Progenitor cell of endocrine pancreas (in vitro differentiated cells): ENCODE measurements around the gene PRSS38. TPM values are rescaled to one million over a fixed set of nuclear protein-coding genes. Genes with fewer than 3 reads are reported as not detected.
A peak's percentile ranks its signal among the peaks of the same experiment; 100 is the strongest.

Experiments
- DNase-seq: peaks from one replicate; pipeline ENCODE4 v3.0.0; 2021; ENCODE audit warnings: low spot score; ENCODE audit not compliant: unreplicated experiment
- H3K27ac Mint-ChIP-seq: 2 replicates; pipeline ENCODE4 v1.8.0; 2021; ENCODE audit warnings: mild to moderate bottlenecking, moderate library complexity, mixed read lengths
- H3K27me3 Mint-ChIP-seq: 2 replicates; pipeline ENCODE4 v1.8.0; 2021; ENCODE audit warnings: mixed read lengths
- H3K36me3 Mint-ChIP-seq: 2 replicates; pipeline ENCODE4 v1.8.0; 2022; ENCODE audit warnings: mixed read lengths; ENCODE audit not compliant: insufficient read depth
- H3K4me1 Mint-ChIP-seq: 2 replicates; pipeline ENCODE4 v1.8.0; 2021; ENCODE audit warnings: low read depth, mixed read lengths
- H3K4me3 Mint-ChIP-seq: 2 replicates; pipeline ENCODE4 v1.8.0; 2021; ENCODE audit warnings: low read depth, mild to moderate bottlenecking, moderate library complexity, mixed read lengths
- H3K9me3 Mint-ChIP-seq: 2 replicates; pipeline ENCODE4 v1.8.0; 2021; ENCODE audit warnings: low read depth, mixed read lengths
- total RNA-seq: library from RNA; stranded (reverse); gene quantifications from 2 replicates; pipeline ENCODE4 v1.2.1, GENCODE V29; 2021
- TF ChIP-seq, protein P1 (sequence below): fragments of 200-600 bp; sonication (generic); IDR thresholded peaks from one replicate; pipeline ENCODE4 v1.5.0; 2021; ENCODE audit warnings: antibody characterized with exemption, mild to moderate bottlenecking; ENCODE audit not compliant: unreplicated experiment

The PRSS38 gene
- total RNA-seq, 1 donor from 2014 or later: not detected

DNA sequence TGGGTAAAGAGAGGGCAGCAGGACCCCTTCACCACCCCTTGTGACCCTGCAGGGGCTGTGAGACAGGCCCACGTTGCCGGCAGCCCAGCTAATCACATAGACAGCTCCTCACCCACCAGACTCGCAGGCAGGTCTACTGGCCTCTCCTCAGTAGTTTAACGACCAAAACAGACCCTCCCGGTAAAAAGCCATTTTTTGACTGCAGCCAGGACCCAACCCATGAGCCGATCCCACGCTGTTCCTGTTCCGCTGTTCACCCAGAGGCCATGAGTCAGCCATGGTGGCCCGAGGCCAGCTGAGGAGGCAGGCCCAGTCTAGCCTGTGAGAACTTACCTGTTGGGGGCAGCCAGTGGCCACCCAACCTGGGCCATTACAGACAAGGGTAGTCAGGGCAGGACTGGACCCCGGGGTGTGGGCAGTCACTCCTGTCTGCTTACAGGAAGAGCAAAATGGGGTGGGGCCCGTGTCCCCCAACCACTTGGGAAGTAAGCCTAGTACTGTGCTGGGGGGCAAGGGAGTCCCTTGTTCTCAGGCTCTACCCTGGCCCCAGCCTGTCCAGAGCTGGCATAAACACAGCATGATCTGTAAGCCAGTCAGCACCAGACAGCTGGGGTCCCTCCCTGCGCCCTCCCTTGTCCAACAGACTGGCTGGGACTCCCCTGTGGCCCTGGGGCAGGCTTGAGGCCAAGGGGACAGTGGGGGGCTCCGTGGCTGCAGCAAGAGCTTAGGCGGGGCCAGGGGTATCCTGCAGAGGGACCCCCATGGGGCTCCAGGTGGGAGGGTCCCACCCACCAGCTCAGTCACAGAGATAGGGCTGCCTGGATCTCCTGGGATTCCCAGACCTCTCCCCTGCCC lies 70.4 kb downstream of the PRSS38 start:
- TF ChIP-seq, protein P1, sequence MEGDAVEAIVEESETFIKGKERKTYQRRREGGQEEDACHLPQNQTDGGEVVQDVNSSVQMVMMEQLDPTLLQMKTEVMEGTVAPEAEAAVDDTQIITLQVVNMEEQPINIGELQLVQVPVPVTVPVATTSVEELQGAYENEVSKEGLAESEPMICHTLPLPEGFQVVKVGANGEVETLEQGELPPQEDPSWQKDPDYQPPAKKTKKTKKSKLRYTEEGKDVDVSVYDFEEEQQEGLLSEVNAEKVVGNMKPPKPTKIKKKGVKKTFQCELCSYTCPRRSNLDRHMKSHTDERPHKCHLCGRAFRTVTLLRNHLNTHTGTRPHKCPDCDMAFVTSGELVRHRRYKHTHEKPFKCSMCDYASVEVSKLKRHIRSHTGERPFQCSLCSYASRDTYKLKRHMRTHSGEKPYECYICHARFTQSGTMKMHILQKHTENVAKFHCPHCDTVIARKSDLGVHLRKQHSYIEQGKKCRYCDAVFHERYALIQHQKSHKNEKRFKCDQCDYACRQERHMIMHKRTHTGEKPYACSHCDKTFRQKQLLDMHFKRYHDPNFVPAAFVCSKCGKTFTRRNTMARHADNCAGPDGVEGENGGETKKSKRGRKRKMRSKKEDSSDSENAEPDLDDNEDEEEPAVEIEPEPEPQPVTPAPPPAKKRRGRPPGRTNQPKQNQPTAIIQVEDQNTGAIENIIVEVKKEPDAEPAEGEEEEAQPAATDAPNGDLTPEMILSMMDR: no peak
- Mint-ChIP-seq H3K4me3 (no peak overlapping the region), H3K27ac (no peak overlapping the region), H3K36me3 (no peaks in the 10 kb centered on the region), H3K27me3 (peaks cover 5% of the 10 kb centered on the region), H3K9me3 (no peaks in the 10 kb centered on the region), H3K4me1 (peaks cover 2% of the 10 kb centered on the region)
- peak; percentile 7 for DNase-seq

DNA sequence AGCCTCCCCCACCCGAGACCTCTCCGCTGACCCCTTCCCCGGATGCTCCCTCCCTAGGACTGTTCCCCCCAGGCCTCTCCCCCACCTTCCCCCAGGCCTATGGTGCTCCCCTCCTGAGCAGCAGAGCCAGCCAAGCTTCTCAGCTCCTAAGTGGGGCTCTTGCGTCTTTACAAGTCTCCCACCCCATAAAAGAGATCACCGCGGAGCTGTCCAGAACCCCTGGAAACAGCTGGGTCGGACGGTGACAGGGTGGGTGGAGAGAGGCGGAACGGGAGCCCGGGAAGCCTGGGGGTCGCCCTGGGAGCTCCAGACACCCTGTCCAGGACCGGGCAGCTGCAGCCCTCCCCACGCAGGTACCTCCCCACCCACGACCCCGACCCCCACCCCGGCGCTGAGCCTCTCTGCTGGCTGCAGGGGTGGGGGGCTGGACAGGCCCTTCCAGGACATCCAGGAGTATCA lies 71.1 kb downstream of the PRSS38 start:
- Mint-ChIP-seq H3K4me3 (no peak overlapping the region), H3K9me3 (no peaks in the 10 kb centered on the region), H3K4me1 (peaks cover 2% of the 10 kb centered on the region), H3K27me3 (peaks cover 2% of the 10 kb centered on the region), H3K27ac (no peak overlapping the region), H3K36me3 (no peaks in the 10 kb centered on the region)
- DNase-seq: peak; percentile 8
- TF ChIP-seq, protein P1: no peak

DNA sequence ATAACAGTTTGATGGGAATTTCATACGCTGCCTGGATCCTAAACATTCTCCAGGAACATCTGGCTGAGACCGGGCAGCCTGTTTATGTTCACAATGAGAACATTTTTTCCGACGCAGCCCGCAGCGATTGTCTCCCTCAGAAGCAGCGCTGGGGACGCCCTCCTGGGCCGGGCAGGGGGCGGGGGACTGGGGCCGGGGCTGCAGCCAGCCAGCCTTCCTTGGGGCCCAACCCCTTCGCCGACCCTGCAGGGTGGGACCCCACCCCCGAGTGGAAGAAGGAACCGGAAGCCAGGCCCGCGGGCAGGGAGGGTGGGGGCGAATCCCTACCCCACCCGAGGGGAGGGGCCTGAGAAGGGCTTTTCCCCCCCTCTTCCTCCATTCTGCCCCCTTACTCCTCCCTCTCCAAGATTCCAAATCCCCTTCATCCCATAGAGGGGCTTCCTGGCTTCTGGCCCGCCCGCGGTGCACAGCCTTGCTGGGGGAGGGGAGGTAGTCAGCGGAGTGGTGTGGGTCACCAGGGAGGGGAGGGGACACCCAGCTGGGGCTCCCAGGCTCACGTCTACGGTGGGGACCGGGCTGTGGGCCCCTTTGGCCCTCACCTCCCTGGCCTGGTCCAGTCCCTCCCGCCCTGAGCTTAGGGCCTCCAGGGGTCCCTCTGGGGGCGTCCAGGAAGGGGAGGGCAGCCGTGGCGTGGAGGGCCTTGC lies 71.7 kb downstream of the PRSS38 start:
- no peaks in the 10 kb centered on the region for H3K36me3 Mint-ChIP-seq
- peak; percentile 14 for DNase-seq
- H3K9me3 Mint-ChIP-seq: no peaks in the 10 kb centered on the region
- H3K27ac Mint-ChIP-seq: no peak overlapping the region
- H3K4me1 Mint-ChIP-seq: peaks cover 2% of the 10 kb centered on the region
- TF ChIP-seq, protein P1: no peak
- no peaks in the 10 kb centered on the region for H3K27me3 Mint-ChIP-seq
- H3K4me3 Mint-ChIP-seq: no peak overlapping the region

DNA sequence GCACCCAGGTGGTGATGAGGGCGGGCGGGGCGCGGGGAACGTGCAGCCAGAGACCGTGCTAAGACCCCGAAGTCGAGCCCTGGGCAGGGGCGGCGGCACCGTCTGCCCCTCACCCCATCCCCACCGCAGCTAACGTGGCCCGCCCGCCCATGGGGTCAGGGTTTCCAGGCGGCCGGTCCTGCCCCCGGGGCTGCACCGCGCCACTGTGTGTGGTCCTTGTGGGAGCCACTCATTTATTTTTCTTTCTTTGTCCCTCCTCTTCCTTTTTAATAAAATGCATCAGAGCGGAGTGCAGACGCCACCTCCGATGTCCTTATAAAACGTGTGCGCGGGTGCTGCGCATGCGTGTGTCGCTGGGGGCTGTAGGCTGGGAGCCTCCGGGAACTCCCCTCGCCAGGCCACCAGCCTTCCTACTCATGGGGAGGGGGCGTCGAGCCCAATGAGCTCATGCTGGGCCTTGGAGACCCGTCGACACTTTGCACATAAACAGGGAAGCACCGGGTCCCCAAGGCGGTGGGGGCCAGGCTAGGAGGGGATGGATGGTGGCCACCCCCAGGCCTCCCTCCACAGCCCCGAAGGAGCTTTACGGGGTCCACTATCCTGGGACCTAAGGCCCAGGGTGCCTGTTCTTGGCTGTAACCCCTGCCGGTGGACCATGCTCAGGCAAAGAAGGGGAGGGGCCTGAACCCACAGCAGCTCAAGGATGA lies 72.4 kb downstream of the PRSS38 start:
- H3K4me1 Mint-ChIP-seq: peaks cover 2% of the 10 kb centered on the region
- H3K36me3 Mint-ChIP-seq: no peaks in the 10 kb centered on the region
- peak overlapping the region; percentile 68 for H3K27ac Mint-ChIP-seq
- TF ChIP-seq, protein P1: no peak
- no peaks in the 10 kb centered on the region for H3K27me3 Mint-ChIP-seq
- DNase-seq: peak; percentile 10
- no peaks in the 10 kb centered on the region for H3K9me3 Mint-ChIP-seq
- peak overlapping the region; percentile 65 for H3K4me3 Mint-ChIP-seq
